ENCODE measurements around the gene SLC25A24. TPM values are rescaled to one million over a fixed set of nuclear protein-coding genes. Genes with fewer than 3 reads are reported as not detected.
"Not testable (repeated sequence)": the region's sequence is repeated elsewhere in the genome, so short reads cannot be mapped to it uniquely, and the experiment has no call there.

The SLC25A24 gene
- total and polyA plus RNA-seq, 9 of the 15 experiments (the other 6 are each of a cell fraction or from before 2014, with no cell fraction given) = 6.9 to 34.9 (median 25.4) TPM

GRCh38 chr1:108199781-108200686 is at the start of gene SLC25A24 (continued):
- TF ChIP-seq SLC30A9 (CRISPR knock-in tag; IDR thresholded peaks at IDR 0.05) (no peak), ZC3H4 (CRISPR knock-in tag; IDR thresholded peaks at IDR 0.05; ENCODE audit: borderline replicate concordance) (no peak), FOXJ3 (CRISPR knock-in tag; IDR thresholded peaks at IDR 0.05) (no peak), ZNF395 (CRISPR knock-in tag; IDR thresholded peaks at IDR 0.05) (no peak)

DNA sequence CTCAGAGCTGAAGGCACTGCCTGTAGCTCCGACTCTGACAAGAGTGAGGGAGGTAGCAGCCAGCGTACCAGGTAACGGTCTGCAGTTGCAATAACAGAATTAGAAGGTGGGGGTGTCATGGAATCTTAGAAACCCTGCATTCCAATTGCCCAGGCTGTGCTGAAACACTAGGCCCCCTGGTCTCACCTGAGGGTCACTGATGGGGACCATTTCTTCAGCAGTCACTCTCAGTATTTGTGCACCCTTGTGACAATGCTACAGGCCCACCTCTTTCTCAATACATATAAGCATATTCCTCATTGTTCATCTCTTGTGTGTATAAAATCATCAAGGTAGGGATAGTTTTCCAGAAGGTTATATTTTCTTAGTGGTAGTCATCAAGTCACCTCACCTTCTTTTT is 43.8 kb upstream of the SLC25A24 start, which contains the start of gene NBPF4:
NBPF4 (minus strand) TSS at position 101 of the 400 bp plus-strand sequence. CDS start 315 bp downstream, outside the sequence.
- H3K27ac ChIP-seq (ENCODE audit: extremely low read depth, low read depth, low read length); DNase-seq (ENCODE audit: extremely low read depth in 1 of 4, low spot score in 3 of 4); H2AFZ ChIP-seq (ENCODE audit: low read depth, low read length); FAIRE-seq; H4K20me1 ChIP-seq (replicated peaks; ENCODE audit: control insufficient read depth, insufficient read depth, low read length); POLR2A ChIA-PET; CTCF ChIA-PET (ENCODE audit: low intra/inter-chr PET ratio); H3K9me1 ChIP-seq (ENCODE audit: control insufficient read depth, insufficient read depth, low read length); ATAC-seq; H3K4me3 ChIP-seq; H3K4me2 ChIP-seq (ENCODE audit: insufficient read depth, low read length); H3K36me3 ChIP-seq (ENCODE audit: control insufficient read depth, insufficient read depth, low read length); H3K9me3 ChIP-seq (replicated peaks; ENCODE audit: control insufficient read depth, insufficient read depth, low read depth, low read length); BruUV-seq (replicated peaks); H3K4me1 ChIP-seq (replicated peaks in 1 of 2; ENCODE audit: control insufficient read depth in 2 of 2, insufficient read depth in 2 of 2, low read length in 2 of 2); H3K27me3 ChIP-seq (ENCODE audit: control insufficient read depth in 2 of 2, insufficient read depth in 2 of 2, low read length in 2 of 2); H3K79me2 ChIP-seq (ENCODE audit: control insufficient read depth, insufficient read depth, low read length); in situ Hi-C loops (cut with MboI); H3K9ac ChIP-seq (ENCODE audit: insufficient read depth in 1 of 2, low read depth in 2 of 2, low read length in 2 of 2); intact Hi-C loops (cut with micrococcal nuclease): not testable (repeated sequence)
- WGBS (ENCODE audit: insufficient coverage, low coverage, missing lambda C conversion rate) = no CpG with 5 or more reads among the region's 3 CpGs

DNA sequence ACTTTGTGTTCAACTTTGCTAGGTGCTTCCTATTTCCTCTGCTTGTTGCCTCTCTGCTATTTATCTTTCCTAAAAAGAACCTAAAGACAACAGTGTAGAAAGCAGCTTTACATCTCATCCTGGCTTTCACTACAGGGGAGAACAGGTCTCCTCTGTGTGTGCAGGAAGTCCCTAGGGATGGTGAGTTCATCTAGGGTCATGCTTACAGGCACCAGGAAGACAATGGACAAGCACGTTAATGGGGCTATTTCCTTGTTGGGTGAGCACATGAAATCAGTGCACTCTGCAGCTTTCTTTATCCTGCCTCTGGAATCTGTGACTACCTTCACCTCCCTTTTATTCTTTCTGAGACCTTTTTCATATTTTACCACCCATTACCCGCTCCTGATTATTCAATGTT is 39.3 kb upstream of the SLC25A24 start:
- H4K20me1 ChIP-seq (replicated peaks; ENCODE audit: control insufficient read depth, insufficient read depth, low read length); H3K9ac ChIP-seq (ENCODE audit: insufficient read depth in 1 of 2, low read depth in 2 of 2, low read length in 2 of 2); H3K36me3 ChIP-seq (ENCODE audit: control insufficient read depth, insufficient read depth, low read length); intact Hi-C loops (cut with micrococcal nuclease); CTCF ChIA-PET (ENCODE audit: low intra/inter-chr PET ratio); in situ Hi-C loops (cut with MboI); H2AFZ ChIP-seq (ENCODE audit: low read depth, low read length); ATAC-seq; H3K9me1 ChIP-seq (ENCODE audit: control insufficient read depth, insufficient read depth, low read length); DNase-seq (ENCODE audit: extremely low read depth in 1 of 4, low spot score in 3 of 4); POLR2A ChIA-PET; H3K27ac ChIP-seq (ENCODE audit: extremely low read depth, low read depth, low read length); H3K4me1 ChIP-seq (replicated peaks in 1 of 2; ENCODE audit: control insufficient read depth in 2 of 2, insufficient read depth in 2 of 2, low read length in 2 of 2); H3K4me2 ChIP-seq (ENCODE audit: insufficient read depth, low read length); H3K79me2 ChIP-seq (ENCODE audit: control insufficient read depth, insufficient read depth, low read length); H3K9me3 ChIP-seq (replicated peaks; ENCODE audit: control insufficient read depth, insufficient read depth, low read depth, low read length); FAIRE-seq; H3K27me3 ChIP-seq (ENCODE audit: control insufficient read depth in 2 of 2, insufficient read depth in 2 of 2, low read length in 2 of 2); H3K4me3 ChIP-seq; BruUV-seq (replicated peaks): not testable (repeated sequence)
- no CpG with 5 or more reads among the region's 2 CpGs for WGBS (ENCODE audit: insufficient coverage, low coverage, missing lambda C conversion rate)

GRCh38 chr1:108235308-108235707 is 35.2 kb upstream of the SLC25A24 start:
- intact Hi-C loops (cut with micrococcal nuclease); H3K4me1 ChIP-seq (replicated peaks in 1 of 2; ENCODE audit: control insufficient read depth in 2 of 2, insufficient read depth in 2 of 2, low read length in 2 of 2); POLR2A ChIA-PET; in situ Hi-C loops (cut with MboI); H4K20me1 ChIP-seq (replicated peaks; ENCODE audit: control insufficient read depth, insufficient read depth, low read length); H3K4me3 ChIP-seq; H3K9me1 ChIP-seq (ENCODE audit: control insufficient read depth, insufficient read depth, low read length); DNase-seq (ENCODE audit: extremely low read depth in 1 of 4, low spot score in 3 of 4); BruUV-seq (replicated peaks); H3K27ac ChIP-seq (ENCODE audit: extremely low read depth, low read depth, low read length); H3K9ac ChIP-seq (ENCODE audit: insufficient read depth in 1 of 2, low read depth in 2 of 2, low read length in 2 of 2); H3K9me3 ChIP-seq (replicated peaks; ENCODE audit: control insufficient read depth, insufficient read depth, low read depth, low read length); H3K36me3 ChIP-seq (ENCODE audit: control insufficient read depth, insufficient read depth, low read length); H3K79me2 ChIP-seq (ENCODE audit: control insufficient read depth, insufficient read depth, low read length); H3K27me3 ChIP-seq (ENCODE audit: control insufficient read depth in 2 of 2, insufficient read depth in 2 of 2, low read length in 2 of 2); CTCF ChIA-PET (ENCODE audit: low intra/inter-chr PET ratio); H2AFZ ChIP-seq (ENCODE audit: low read depth, low read length); FAIRE-seq; H3K4me2 ChIP-seq (ENCODE audit: insufficient read depth, low read length): not testable (repeated sequence)
- ATAC-seq = peak; percentile 85
- no CpG with 5 or more reads among the region's 2 CpGs for WGBS (ENCODE audit: insufficient coverage, low coverage, missing lambda C conversion rate)

Measured in K562 (cell line).